GM12874 (cell line): ENCODE data around the gene SYNPR.

Experiments
- TF ChIP-seq, protein P1 (sequence below): IDR thresholded peaks from 2 replicates; pipeline ENCODE4 v1.5.1; 2011; ENCODE audit warnings: low read depth, mild to moderate bottlenecking, control low read depth, low read length, moderate library complexity; ENCODE audit not compliant: insufficient read depth

Gene SYNPR

DNA sequence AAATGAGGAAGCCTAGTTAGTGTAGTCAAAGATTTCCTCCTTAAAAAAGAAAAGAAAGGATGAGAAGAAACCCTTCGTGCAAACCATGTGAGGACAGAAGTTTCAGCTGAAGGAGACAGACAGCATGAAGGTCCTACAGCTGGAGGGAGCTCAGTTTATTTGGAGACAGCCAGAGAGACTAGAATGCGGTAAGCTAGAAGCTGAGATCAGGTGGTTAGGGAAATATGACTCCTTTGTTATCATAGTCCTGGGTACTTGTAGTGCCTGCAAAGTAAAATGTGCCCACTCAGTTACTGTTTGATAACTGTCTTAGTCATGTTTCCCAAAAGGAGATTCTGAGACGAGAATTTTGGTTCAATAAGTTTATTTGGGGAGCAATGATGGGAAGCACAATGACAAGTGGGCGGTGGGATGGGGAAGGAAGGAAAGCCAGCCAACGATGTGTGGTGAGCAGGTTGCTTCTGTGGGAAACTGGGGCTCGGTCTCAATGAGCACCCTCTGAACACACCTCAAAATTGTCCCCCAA lies 195.6 kb downstream of the SYNPR start:
- TF ChIP-seq, protein P1, sequence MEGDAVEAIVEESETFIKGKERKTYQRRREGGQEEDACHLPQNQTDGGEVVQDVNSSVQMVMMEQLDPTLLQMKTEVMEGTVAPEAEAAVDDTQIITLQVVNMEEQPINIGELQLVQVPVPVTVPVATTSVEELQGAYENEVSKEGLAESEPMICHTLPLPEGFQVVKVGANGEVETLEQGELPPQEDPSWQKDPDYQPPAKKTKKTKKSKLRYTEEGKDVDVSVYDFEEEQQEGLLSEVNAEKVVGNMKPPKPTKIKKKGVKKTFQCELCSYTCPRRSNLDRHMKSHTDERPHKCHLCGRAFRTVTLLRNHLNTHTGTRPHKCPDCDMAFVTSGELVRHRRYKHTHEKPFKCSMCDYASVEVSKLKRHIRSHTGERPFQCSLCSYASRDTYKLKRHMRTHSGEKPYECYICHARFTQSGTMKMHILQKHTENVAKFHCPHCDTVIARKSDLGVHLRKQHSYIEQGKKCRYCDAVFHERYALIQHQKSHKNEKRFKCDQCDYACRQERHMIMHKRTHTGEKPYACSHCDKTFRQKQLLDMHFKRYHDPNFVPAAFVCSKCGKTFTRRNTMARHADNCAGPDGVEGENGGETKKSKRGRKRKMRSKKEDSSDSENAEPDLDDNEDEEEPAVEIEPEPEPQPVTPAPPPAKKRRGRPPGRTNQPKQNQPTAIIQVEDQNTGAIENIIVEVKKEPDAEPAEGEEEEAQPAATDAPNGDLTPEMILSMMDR, result no peak

DNA sequence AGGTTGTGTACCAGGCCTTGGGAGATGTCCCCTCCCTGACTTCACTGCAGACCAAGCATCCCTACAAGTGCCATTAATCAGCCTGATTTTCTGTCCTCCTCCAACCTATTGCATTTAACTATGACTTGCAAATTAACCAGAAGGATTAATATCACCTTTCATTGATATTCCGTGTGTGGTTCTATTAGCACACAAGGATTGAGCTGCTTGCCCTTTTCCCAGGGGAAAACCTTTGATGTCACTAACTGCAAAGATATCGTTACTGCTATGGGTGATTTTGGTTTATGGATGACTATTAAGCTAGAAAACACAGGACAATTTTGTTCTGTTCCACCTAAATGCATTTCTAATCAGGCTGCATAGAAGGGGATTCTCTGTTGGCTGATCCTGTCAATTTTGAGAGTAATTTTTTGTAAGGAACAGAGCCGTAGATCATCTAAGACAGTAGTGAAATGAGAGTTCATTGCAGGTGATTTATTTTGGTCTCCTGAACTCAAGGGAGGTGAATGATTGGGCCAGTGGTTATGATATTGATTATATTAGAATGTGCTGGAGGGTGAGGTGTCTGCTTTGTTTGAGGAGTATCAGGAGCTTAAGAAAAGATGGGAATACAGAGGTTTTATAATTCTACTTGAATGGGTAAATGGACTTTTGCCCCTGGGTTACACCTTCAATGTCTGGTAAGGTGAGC lies 196.9 kb downstream of the SYNPR start:
- TF ChIP-seq, protein P1, result no peak

DNA sequence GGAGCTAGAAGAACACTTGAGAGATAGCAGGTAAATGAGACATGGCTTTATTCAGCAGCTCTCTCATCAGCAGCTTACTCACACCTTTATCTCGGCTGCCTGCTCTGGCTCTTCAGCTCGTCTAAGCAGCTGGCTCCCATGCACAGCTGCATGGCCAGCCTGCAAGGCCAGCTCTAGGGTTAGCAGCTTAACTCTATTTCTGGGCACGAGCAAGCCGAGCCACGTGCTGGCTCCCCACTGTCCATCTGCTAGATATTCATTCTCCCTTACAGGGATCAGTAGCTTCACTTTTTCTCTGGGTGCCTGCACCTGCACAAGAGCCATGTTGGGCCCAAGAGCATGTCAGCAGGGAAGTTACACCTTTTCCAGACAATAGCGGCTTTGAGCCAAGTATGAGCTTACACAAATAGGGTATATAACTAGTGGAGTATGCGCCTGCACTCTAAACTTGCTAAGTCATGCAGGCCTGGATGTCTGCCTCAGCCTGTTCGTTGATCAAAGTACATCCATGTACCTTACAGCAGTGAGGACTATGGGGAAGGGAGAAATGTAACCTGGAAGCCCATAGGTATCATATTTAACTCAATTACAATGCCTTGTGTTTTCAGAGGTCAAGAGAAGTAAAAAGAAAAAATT lies 199.5 kb downstream of the SYNPR start:
- TF ChIP-seq, protein P1, result no peak

DNA sequence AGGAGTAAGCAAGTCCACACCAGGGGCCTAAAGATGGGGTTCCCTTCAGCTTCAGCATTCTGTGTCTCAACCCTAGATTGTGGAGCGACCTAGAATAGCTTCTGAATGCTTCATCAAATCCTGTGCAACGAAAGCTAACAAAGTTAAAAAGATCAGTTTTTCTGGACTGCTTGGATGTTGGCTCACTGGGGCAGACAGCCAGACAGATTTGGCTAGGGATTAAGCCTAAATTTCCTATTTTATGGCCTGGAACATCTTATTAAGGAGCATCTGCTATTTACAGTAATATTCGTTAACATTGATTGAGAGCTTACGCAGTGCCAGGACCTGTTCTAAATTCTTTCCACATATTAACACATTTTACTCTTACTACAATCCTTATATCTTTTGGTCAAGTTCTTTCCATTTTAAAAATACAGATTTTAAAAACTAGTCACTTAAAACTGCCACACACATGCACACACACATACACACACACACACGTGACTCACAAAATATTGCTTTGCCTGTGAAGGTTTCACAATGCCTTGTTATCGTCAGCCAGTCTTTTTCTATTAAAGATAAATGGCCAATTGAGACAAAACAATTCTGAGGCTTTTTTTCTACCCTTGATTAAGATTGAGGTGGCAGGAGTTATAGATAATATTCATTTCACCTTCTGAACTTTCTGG lies 201.0 kb downstream of the SYNPR start:
- TF ChIP-seq, protein P1, result no peak

DNA sequence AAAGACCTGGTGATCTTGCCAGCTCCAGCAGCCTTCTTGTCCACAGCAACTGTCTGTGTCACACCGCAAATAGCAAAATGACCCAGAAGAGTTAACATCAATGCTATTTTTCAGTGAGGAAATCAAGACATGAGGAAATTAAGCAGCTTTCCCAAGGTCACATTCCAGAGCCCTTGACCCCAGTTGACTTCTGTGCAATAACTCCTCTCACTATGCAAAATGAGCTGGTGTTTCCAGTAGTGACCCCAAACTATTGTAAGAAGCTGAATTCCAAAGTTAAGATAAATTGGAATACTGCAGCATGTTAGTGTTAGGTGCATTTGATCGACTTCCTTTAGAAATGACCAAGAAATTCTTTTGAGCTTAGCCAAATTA lies 201.5 kb downstream of the SYNPR start:
- TF ChIP-seq, protein P1, result no peak

DNA sequence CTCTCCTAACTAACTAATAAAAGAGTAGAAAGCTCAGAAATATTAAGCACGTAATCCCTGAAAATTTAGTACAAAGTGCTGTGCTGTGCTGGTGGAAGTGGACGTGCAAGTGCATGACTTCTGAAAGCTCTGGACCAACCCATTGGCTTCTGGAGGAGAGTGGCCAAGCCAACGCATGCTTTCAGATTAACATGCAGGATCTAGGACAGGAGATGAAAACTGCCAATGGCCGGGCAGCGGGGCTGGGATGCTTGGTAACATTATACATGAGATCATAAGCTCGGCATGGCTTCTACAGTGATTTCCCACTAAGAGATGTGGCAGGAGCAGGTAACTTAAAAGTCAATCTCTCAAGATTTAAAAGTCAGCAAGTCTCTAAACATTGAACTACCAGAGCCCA lies 203.5 kb downstream of the SYNPR start:
- TF ChIP-seq, protein P1, result no peak

DNA sequence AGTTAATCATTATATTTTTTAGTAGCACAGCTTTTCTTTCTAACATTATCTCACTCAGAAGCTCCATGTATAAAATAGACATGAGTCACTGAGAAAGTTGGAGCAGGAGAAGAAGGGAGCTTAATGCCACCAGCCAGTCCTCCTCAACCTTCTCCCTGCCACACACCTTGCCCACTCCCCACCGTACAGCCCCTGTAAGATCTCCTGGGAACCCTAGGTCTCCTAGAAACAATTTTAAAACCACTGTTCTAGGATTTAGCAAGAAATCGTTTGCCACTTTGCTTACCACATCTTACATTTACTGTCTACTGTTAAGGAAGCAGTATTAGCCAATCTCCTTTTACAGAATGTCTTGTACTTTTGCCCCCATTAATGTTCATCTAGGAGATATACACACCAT lies 204.2 kb downstream of the SYNPR start:
- TF ChIP-seq, protein P1, result no peak
